Uterus (tissue), 4 donors: ENCODE data around the gene GLB1L2. TPM values are rescaled to one million over a fixed set of nuclear protein-coding genes. Genes with fewer than 3 reads are reported as not detected.

Experiments used
- DNase-seq, 2 donors: peaks; one replicate each; pipeline ENCODE4 v3.0.0-alpha.2; 2019 to 2020
- H3K27ac ChIP-seq, 2 donors: fragments of 200-600 bp; sonication (generic); 1 replicate in 1 of 2; 2 replicates in 1 of 2; pipeline ENCODE4 v1.5.1; 2016 to 2018
- H3K27me3 ChIP-seq, 2 donors: fragments of 200-600 bp; sonication (generic); one replicate each; pipeline ENCODE4 v1.5.1; 2018 to 2019; ENCODE audit warnings: control low read depth in 1 of 2
- H3K36me3 ChIP-seq, 2 donors: fragments of 200-600 bp; sonication (generic); one replicate each; pipeline ENCODE4 v1.5.1; 2019; ENCODE audit warnings: control low read depth in 1 of 2
- H3K4me1 ChIP-seq, 2 donors: fragments of 200-600 bp; sonication (generic); one replicate each; pipeline ENCODE4 v1.5.1; 2018 to 2019; ENCODE audit warnings: control low read depth in 1 of 2
- H3K4me3 ChIP-seq, 2 donors: fragments of 200-600 bp; sonication (generic); 1 replicate in 1 of 2; 2 replicates in 1 of 2; pipeline ENCODE4 v1.5.1; 2018 to 2019; ENCODE audit warnings: mild to moderate bottlenecking in 1 of 2
- H3K9me3 ChIP-seq, 2 donors: fragments of 200-600 bp; sonication (generic); one replicate each; pipeline ENCODE4 v1.5.1; 2019; ENCODE audit warnings: control low read depth in 1 of 2
- POLR2A ChIP-seq, 2 donors: fragments of 450-650 bp; IDR thresholded peaks; one replicate each; pipeline ENCODE4 v1.6.1; 2016; ENCODE audit warnings: antibody characterized with exemption in 2 of 2, mild to moderate bottlenecking in 1 of 2, moderate library complexity in 1 of 2
- intact Hi-C: fragments of 100-400 bp; cut with DNase I; formaldehyde crosslinking; loops from one replicate; pipeline ENCODE4 v1.15.1; 2023; ENCODE audit warnings: low total_unique reads
- total RNA-seq, 4 donors: library from RNA; depleted of rRNA in 3 of 4; stranded (reverse); fragments of >200 nt in 3 of 4; gene quantifications; one replicate each; pipeline versions ENCODE4 v1.1.0 to v1.2.4, GENCODE V29; 2014 to 2023
- TF ChIP-seq, protein P1 (sequence below), 4 experiments: fragments of 200-600 bp in 2 of 4; fragments of 450-650 bp in 2 of 4; sonication (generic) in 2 of 4; IDR thresholded peaks; one replicate each; pipeline ENCODE4 v1.5.1; 2016 to 2019; ENCODE audit warnings: antibody characterized with exemption in 4 of 4, mild to moderate bottlenecking in 2 of 4, moderate library complexity in 1 of 4
- donor health status: DM: yes; HTN: yes; CAD: no.

Gene GLB1L2
- total RNA-seq, 4 donors from 2014 or later = 5.0 to 28.2 (median 16.7) TPM

GRCh38 chr11:134360050-134360835 lies 28.5 kb downstream of the GLB1L2 start:
- Histone ChIP-seq H3K27ac (no peak overlapping the region), H3K36me3 (no peaks in the 10 kb centered on the region), H3K27me3 (no peaks in the 10 kb centered on the region), H3K4me1 (no peaks in the 10 kb centered on the region), H3K4me3 (no peak overlapping the region), H3K9me3 (no peaks in the 10 kb centered on the region)
- peak; percentile 34 to 45 for DNase-seq
- intact Hi-C loops = no loop called here
- TF ChIP-seq POLR2A (IDR thresholded peaks at IDR 0.05) = no peak
- TF ChIP-seq, protein P1, sequence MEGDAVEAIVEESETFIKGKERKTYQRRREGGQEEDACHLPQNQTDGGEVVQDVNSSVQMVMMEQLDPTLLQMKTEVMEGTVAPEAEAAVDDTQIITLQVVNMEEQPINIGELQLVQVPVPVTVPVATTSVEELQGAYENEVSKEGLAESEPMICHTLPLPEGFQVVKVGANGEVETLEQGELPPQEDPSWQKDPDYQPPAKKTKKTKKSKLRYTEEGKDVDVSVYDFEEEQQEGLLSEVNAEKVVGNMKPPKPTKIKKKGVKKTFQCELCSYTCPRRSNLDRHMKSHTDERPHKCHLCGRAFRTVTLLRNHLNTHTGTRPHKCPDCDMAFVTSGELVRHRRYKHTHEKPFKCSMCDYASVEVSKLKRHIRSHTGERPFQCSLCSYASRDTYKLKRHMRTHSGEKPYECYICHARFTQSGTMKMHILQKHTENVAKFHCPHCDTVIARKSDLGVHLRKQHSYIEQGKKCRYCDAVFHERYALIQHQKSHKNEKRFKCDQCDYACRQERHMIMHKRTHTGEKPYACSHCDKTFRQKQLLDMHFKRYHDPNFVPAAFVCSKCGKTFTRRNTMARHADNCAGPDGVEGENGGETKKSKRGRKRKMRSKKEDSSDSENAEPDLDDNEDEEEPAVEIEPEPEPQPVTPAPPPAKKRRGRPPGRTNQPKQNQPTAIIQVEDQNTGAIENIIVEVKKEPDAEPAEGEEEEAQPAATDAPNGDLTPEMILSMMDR (IDR thresholded peaks at IDR 0.05) = peak; percentile 49 to 66 (median 60)

DNA sequence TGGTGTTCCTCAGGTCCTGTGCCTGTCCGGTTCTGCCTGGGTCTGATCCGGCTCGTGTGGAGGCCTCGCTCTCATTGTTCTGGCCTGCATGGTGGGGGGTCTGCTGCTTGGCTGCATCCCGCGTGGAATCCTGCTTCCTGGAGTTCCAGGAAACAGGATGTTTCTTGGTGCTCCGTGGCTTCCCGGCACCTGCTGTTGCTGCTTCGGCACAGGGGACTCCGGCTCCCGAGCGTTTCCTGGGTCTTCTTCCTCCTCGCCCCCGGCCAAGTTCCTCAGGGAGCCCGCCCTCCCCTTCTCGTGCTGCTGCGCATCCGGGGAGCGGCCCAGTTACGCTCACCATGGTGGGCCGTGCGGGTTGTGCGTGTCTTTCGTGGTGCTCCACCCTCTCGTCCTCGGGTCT lies 29.9 kb downstream of the GLB1L2 start:
- DNase-seq = no peak
- H3K27ac ChIP-seq = no peak overlapping the region
- intact Hi-C loops = no loop called here

GRCh38 chr11:134362192-134362901 lies 30.6 kb downstream of the GLB1L2 start:
- TF ChIP-seq, protein P1 (IDR thresholded peaks at IDR 0.05) = no peak
- no peak for TF ChIP-seq POLR2A (IDR thresholded peaks at IDR 0.05)
- H3K9me3 ChIP-seq = no peaks in the 10 kb centered on the region
- no peak overlapping the region for H3K4me3 ChIP-seq
- no peaks in the 10 kb centered on the region for H3K36me3 ChIP-seq
- no peak overlapping the region for H3K27ac ChIP-seq
- intact Hi-C loops = no loop called here
- no peaks in the 10 kb centered on the region for H3K4me1 ChIP-seq
- no peaks in the 10 kb centered on the region for H3K27me3 ChIP-seq
- DNase-seq = no peak

More for the DNA sequence above, 29.9 kb downstream of the GLB1L2 start:
- Histone ChIP-seq H3K4me3 (no peak overlapping the region), H3K4me1 (no peaks in the 10 kb centered on the region), H3K36me3 (no peaks in the 10 kb centered on the region), H3K27me3 (no peaks in the 10 kb centered on the region), H3K9me3 (no peaks in the 10 kb centered on the region)
- TF ChIP-seq, protein P1 (IDR thresholded peaks at IDR 0.05) = no peak
- no peak for TF ChIP-seq POLR2A (IDR thresholded peaks at IDR 0.05)

DNA sequence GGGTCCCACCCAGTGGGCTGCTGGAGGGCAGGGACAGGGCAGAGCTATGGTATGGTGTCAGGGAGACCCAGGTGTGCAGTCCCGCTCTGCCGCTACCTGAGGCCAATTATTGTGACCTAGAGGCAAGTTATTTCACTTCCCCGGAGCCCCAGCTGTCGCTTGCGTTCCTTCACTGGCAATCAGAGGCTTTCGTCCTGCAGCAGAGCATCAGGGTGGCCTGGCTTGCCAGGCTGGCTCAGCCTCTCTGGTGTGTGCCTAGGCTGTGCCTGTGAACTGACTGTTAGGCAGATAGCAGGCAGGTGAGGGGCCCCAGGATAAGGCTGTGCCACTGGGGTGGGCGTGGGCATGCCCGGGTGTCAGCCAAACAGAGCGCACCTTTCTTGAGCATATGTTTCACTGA lies 31.4 kb downstream of the GLB1L2 start:
- TF ChIP-seq POLR2A (IDR thresholded peaks at IDR 0.05) = no peak
- TF ChIP-seq, protein P1 (IDR thresholded peaks at IDR 0.05) = no peak
- intact Hi-C loops = no loop called here
- no peak for DNase-seq

DNA sequence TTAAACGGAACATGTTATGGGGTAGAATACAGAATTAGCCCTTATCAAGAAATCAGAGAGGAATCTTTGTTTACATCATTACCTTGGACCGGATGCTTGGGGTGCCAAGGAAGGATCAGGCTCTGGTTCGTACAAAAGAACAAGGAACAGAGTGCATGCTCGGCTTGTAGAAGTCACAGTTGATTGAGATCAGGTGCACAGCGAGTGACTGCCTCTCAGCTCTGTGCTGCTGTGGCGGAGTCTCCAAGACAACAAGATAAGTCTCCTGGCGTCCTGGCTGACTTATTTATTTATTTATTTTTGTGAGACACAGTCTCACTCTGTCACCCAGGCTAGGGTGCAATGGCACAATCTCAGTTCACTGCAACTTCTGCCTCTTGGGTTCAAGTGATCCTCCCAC lies 31.8 kb downstream of the GLB1L2 start:
- Histone ChIP-seq H3K9me3 (no peaks in the 10 kb centered on the region), H3K27me3 (no peaks in the 10 kb centered on the region), H3K27ac (no peak overlapping the region), H3K36me3 (no peaks in the 10 kb centered on the region), H3K4me1 (no peaks in the 10 kb centered on the region), H3K4me3 (no peak overlapping the region)
- no peak for DNase-seq
- TF ChIP-seq POLR2A (IDR thresholded peaks at IDR 0.05) = no peak
- TF ChIP-seq, protein P1 (IDR thresholded peaks at IDR 0.05) = no peak
- intact Hi-C loops = no loop called here

More for the DNA sequence above, 31.4 kb downstream of the GLB1L2 start:
- no peaks in the 10 kb centered on the region for H3K4me1 ChIP-seq
- no peaks in the 10 kb centered on the region for H3K9me3 ChIP-seq
- H3K4me3 ChIP-seq = no peak overlapping the region
- no peak overlapping the region for H3K27ac ChIP-seq
- H3K27me3 ChIP-seq = no peaks in the 10 kb centered on the region
- no peaks in the 10 kb centered on the region for H3K36me3 ChIP-seq
